Measurements from ENCODE around the gene COPG1.
A peak's percentile ranks its signal among the peaks of the same experiment; 100 is the strongest.

COPG1 gene

DNA sequence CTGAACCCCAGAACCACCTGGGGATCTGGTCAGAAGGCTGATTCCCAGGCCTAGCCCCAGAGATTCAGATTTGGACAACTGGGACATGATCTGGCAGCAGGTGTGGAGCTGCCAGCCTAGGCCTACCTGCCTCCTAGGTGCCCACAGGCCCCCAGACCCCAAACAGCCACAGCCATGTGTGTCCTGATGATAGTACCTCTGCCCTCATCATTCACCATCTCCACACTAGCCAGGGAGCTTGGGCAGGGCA is 63.9 kb downstream of the COPG1 start:
- no peaks in the 10 kb centered on the region for H3K27me3 ChIP-seq (ENCODE audit: insufficient read depth, insufficient read length)
- DNase-seq (ENCODE audit: low read depth, low spot score), result no peak
- H3K9me3 ChIP-seq (ENCODE audit: insufficient read depth, low read length), result no peaks in the 10 kb centered on the region
- peaks cover 2% of the 10 kb centered on the region for H3K4me1 ChIP-seq (ENCODE audit: insufficient read depth, insufficient read length)
- no peak overlapping the region for H3K4me3 ChIP-seq (ENCODE audit: insufficient read length, low read depth)
- TF ChIP-seq SUZ12 (IDR thresholded peaks at IDR 0.05; ENCODE audit: extremely low read depth, insufficient read depth, insufficient read length) (no peak), ZNF274 (IDR thresholded peaks at IDR 0.05; ENCODE audit: low read depth, low read length) (no peak), YY1 (IDR thresholded peaks at IDR 0.05; ENCODE audit: insufficient read depth, insufficient read length) (no peak)
- no peak overlapping the region for H3K9ac ChIP-seq (ENCODE audit: insufficient read length, low read depth)
- H3K36me3 ChIP-seq (ENCODE audit: insufficient read depth, insufficient read length, low read length), result no peaks in the 10 kb centered on the region

GRCh38 chr3:129313665-129314385 is 64.4 kb downstream of the COPG1 start:
- DNase-seq (ENCODE audit: low read depth, low spot score), result no peak
- H3K27me3 ChIP-seq (ENCODE audit: insufficient read depth, insufficient read length), result no peaks in the 10 kb centered on the region
- H3K9me3 ChIP-seq (ENCODE audit: insufficient read depth, low read length), result no peaks in the 10 kb centered on the region
- peaks cover 2% of the 10 kb centered on the region for H3K4me1 ChIP-seq (ENCODE audit: insufficient read depth, insufficient read length)
- no peak overlapping the region for H3K9ac ChIP-seq (ENCODE audit: insufficient read length, low read depth)
- no peaks in the 10 kb centered on the region for H3K36me3 ChIP-seq (ENCODE audit: insufficient read depth, insufficient read length, low read length)
- no peak for TF ChIP-seq ZNF274 (IDR thresholded peaks at IDR 0.05; ENCODE audit: low read depth, low read length)
- no peak for TF ChIP-seq YY1 (IDR thresholded peaks at IDR 0.05; ENCODE audit: insufficient read depth, insufficient read length)
- TF ChIP-seq SUZ12 (IDR thresholded peaks at IDR 0.05; ENCODE audit: extremely low read depth, insufficient read depth, insufficient read length), result no peak
- peak overlapping the region; percentile 93 for H3K4me3 ChIP-seq (ENCODE audit: insufficient read length, low read depth)

DNA sequence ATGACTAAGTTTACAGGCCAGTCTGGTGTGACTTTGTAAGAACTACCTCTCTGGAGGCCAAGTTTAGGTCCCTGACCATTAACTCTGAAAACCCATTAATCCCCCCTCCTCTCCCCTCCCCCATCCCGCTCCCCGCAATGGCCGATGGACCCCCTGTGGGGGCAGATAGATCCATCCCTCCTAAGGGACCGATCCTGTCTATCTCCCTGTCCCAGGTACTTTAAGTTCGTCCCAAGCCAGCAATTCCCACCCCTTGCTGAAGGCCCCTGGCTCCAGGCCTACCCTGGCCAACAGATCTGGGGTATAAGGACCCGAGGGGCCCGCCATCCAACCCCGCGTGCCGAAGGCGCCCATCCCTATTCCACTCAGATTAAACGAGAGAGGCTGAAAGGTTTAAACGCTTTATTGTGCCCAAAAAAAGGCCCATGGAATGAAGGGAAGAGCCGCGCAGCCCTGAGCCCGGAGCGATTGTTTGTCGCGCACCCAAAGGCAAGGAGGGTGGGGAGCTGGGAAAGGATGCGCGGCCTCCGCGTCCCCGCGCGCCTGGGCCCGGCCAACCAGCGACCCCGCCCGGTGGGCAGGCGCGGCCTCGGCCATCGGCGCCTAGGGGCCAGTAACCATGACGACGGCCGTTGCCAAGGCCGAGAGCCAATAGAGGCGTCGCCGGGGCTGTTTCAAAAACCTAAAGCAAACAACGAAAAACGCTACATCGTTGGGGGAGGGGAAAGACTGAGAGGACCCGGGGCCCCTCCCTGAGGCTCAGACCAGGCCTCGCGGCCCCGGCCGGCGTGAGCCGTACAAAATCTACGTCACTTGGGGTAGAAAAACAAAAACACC is 65.2 kb downstream of the COPG1 start:
- no peaks in the 10 kb centered on the region for H3K27me3 ChIP-seq (ENCODE audit: insufficient read depth, insufficient read length)
- peak overlapping the region; percentile 93 for H3K4me3 ChIP-seq (ENCODE audit: insufficient read length, low read depth)
- peaks cover 2% of the 10 kb centered on the region for H3K4me1 ChIP-seq (ENCODE audit: insufficient read depth, insufficient read length)
- DNase-seq (ENCODE audit: low read depth, low spot score), result peak; percentile 88
- peak overlapping the region; percentile 99 for H3K9ac ChIP-seq (ENCODE audit: insufficient read length, low read depth)
- H3K36me3 ChIP-seq (ENCODE audit: insufficient read depth, insufficient read length, low read length), result no peaks in the 10 kb centered on the region
- no peak for TF ChIP-seq YY1 (IDR thresholded peaks at IDR 0.05; ENCODE audit: insufficient read depth, insufficient read length)
- TF ChIP-seq SUZ12 (IDR thresholded peaks at IDR 0.05; ENCODE audit: extremely low read depth, insufficient read depth, insufficient read length), result no peak
- no peak for TF ChIP-seq ZNF274 (IDR thresholded peaks at IDR 0.05; ENCODE audit: low read depth, low read length)
- no peaks in the 10 kb centered on the region for H3K9me3 ChIP-seq (ENCODE audit: insufficient read depth, low read length)

DNA sequence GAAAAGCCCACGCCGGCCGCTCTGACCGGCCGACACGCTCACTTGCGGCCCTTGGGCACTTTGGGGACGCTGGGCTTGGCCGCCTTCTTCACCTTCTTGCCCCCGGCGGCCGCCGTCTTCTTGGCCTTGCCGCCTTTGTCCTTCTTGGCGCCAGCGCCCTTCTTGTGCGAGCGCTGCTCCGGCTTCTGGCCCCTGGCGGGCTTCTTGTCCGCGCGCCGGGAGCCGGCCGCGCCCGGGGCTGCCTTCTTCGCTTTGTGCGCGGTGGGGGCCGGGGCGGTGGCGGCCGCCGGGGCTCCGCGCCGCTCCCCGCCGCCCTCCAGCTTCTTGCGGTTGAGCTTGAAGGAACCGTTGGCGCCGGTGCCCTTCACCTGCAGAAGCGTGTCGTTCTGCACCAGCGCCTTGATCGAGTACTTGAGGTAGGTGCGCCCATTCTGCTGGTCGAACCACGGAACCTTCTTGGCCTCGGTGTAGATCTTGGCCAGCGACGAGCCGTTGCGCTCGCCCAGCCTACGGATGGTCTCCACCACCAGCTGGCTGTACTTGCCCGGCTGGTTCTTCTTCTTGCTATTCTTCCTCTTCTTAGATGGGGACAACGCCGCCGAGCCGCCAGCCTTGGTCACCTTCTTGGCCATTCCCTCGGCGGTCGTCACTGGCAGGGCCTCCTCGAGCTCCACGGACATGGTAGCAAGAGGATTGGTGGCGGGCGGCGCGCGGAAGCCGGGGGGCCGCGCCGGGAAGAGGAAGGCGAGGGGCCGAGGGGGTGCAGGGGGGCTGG is 66.0 kb downstream of the COPG1 start:
- H3K4me3 ChIP-seq (ENCODE audit: insufficient read length, low read depth), result peak overlapping the region; percentile 93
- TF ChIP-seq ZNF274 (IDR thresholded peaks at IDR 0.05; ENCODE audit: low read depth, low read length), result no peak
- no peak for TF ChIP-seq SUZ12 (IDR thresholded peaks at IDR 0.05; ENCODE audit: extremely low read depth, insufficient read depth, insufficient read length)
- TF ChIP-seq YY1 (IDR thresholded peaks at IDR 0.05; ENCODE audit: insufficient read depth, insufficient read length), result no peak
- H3K36me3 ChIP-seq (ENCODE audit: insufficient read depth, insufficient read length, low read length), result peaks cover 2% of the 10 kb centered on the region
- no peak for DNase-seq (ENCODE audit: low read depth, low spot score)
- H3K27me3 ChIP-seq (ENCODE audit: insufficient read depth, insufficient read length), result no peaks in the 10 kb centered on the region
- no peaks in the 10 kb centered on the region for H3K9me3 ChIP-seq (ENCODE audit: insufficient read depth, low read length)
- H3K9ac ChIP-seq (ENCODE audit: insufficient read length, low read depth), result peak overlapping the region; percentile 99
- H3K4me1 ChIP-seq (ENCODE audit: insufficient read depth, insufficient read length), result no peaks in the 10 kb centered on the region

DNA sequence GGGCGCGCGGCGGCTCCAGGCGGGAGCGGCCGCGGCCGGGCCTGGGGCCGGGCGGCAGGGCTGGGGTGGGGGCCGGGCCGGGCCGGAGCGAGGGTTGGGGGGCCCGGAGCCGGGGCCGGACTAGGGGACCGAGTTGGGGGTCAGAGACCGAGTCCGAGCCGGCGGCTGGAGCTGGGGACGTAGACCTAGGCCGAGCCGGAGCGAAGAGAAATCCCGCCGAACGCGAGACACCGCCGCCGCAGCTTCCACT is 66.5 kb downstream of the COPG1 start:
- peak overlapping the region; percentile 93 for H3K4me3 ChIP-seq (ENCODE audit: insufficient read length, low read depth)
- H3K36me3 ChIP-seq (ENCODE audit: insufficient read depth, insufficient read length, low read length), result peaks cover 6% of the 10 kb centered on the region
- H3K27me3 ChIP-seq (ENCODE audit: insufficient read depth, insufficient read length), result no peaks in the 10 kb centered on the region
- no peak for DNase-seq (ENCODE audit: low read depth, low spot score)
- H3K9me3 ChIP-seq (ENCODE audit: insufficient read depth, low read length), result no peaks in the 10 kb centered on the region
- peak overlapping the region; percentile 99 for H3K9ac ChIP-seq (ENCODE audit: insufficient read length, low read depth)
- TF ChIP-seq SUZ12 (IDR thresholded peaks at IDR 0.05; ENCODE audit: extremely low read depth, insufficient read depth, insufficient read length) (no peak), YY1 (IDR thresholded peaks at IDR 0.05; ENCODE audit: insufficient read depth, insufficient read length) (no peak), ZNF274 (IDR thresholded peaks at IDR 0.05; ENCODE audit: low read depth, low read length) (no peak)
- no peaks in the 10 kb centered on the region for H3K4me1 ChIP-seq (ENCODE audit: insufficient read depth, insufficient read length)

DNA sequence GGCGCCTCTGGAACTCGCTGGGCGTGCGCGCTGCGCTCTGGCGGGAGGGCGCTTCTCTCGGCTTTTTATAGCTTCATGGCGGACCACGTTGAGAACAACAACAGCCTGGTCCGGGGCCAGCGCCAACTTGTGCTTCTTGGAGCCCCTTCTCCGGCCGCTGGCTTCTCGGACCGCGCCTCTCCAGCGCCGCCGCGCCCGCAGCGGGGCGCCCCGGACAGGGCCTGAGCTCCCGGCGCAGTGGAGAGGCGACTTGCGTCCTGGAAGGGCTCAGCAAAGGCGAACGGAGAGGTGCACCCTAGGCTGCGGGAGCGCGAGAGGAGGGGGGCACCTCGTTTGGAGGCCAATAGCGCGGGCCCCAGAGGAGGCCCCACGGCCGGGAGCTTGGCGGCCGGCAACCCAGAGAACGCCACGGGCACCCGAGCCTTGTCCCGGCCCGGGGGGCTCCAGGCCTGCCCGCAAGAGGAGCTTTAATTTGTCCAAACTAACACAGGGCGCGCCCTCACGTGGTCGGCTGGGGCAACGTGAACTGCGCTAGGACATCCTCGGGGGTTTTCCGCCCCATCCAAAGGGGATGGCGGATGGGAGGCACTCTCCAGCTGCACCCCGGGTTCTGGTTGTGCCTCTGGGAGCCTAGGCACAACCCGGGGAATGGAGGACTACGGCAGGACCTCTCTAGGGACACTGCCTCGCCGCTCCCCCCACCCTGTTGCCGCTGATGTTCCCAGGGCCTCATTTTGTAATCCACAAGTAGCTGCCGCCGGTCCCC is 67.0 kb downstream of the COPG1 start:
- H3K4me1 ChIP-seq (ENCODE audit: insufficient read depth, insufficient read length), result no peaks in the 10 kb centered on the region
- peak overlapping the region; percentile 93 for H3K4me3 ChIP-seq (ENCODE audit: insufficient read length, low read depth)
- H3K27me3 ChIP-seq (ENCODE audit: insufficient read depth, insufficient read length), result no peaks in the 10 kb centered on the region
- H3K9me3 ChIP-seq (ENCODE audit: insufficient read depth, low read length), result no peaks in the 10 kb centered on the region
- peak; percentile 62 for DNase-seq (ENCODE audit: low read depth, low spot score)
- TF ChIP-seq ZNF274 (IDR thresholded peaks at IDR 0.05; ENCODE audit: low read depth, low read length), result no peak
- no peak for TF ChIP-seq SUZ12 (IDR thresholded peaks at IDR 0.05; ENCODE audit: extremely low read depth, insufficient read depth, insufficient read length)
- TF ChIP-seq YY1 (IDR thresholded peaks at IDR 0.05; ENCODE audit: insufficient read depth, insufficient read length), result no peak
- H3K36me3 ChIP-seq (ENCODE audit: insufficient read depth, insufficient read length, low read length), result peaks cover 10% of the 10 kb centered on the region
- peak overlapping the region; percentile 83 for H3K9ac ChIP-seq (ENCODE audit: insufficient read length, low read depth)
